GM12865 (cell line): ENCODE data around the gene PRDM4.

ENCODE experiments used
- DNase-seq: peaks from one replicate; pipeline ENCODE4 v3.0.0; 2010; ENCODE audit warnings: low read depth
- H3K4me3 ChIP-seq: 2 replicates; pipeline ENCODE4 v1.5.1; 2011; ENCODE audit warnings: mild to moderate bottlenecking, low read depth, low read length, control low read depth
- TF ChIP-seq, protein P1 (sequence below): IDR thresholded peaks from 2 replicates; pipeline ENCODE4 v1.5.1; 2011; ENCODE audit warnings: low read length, control low read depth, low read depth, inconsistent platforms; ENCODE audit not compliant: insufficient read depth; ENCODE audit errors: missing control alignments

Gene PRDM4

DNA sequence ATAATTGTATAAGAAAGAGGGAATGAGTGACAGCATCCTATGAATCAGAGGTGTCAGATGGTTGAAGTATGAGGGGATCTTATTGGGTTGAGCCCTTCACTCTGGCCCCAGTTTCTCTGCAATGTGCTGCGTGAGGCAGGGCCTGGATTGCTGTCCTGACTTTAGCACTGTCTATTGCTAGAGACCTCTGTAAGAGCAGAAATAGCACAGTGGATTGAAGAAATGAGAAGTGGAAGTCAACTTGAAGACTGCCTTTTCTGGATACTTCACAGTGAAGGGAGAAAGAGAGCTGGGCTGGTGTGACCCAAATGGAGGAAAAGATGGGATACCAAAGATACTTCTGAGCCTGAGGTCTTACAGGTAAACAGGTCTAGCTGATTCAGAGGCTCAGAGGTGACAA lies 19.4 kb upstream of the PRDM4 start:
- no peak overlapping the region for H3K4me3 ChIP-seq
- TF ChIP-seq, protein P1, sequence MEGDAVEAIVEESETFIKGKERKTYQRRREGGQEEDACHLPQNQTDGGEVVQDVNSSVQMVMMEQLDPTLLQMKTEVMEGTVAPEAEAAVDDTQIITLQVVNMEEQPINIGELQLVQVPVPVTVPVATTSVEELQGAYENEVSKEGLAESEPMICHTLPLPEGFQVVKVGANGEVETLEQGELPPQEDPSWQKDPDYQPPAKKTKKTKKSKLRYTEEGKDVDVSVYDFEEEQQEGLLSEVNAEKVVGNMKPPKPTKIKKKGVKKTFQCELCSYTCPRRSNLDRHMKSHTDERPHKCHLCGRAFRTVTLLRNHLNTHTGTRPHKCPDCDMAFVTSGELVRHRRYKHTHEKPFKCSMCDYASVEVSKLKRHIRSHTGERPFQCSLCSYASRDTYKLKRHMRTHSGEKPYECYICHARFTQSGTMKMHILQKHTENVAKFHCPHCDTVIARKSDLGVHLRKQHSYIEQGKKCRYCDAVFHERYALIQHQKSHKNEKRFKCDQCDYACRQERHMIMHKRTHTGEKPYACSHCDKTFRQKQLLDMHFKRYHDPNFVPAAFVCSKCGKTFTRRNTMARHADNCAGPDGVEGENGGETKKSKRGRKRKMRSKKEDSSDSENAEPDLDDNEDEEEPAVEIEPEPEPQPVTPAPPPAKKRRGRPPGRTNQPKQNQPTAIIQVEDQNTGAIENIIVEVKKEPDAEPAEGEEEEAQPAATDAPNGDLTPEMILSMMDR = no peak
- no peak for DNase-seq

DNA sequence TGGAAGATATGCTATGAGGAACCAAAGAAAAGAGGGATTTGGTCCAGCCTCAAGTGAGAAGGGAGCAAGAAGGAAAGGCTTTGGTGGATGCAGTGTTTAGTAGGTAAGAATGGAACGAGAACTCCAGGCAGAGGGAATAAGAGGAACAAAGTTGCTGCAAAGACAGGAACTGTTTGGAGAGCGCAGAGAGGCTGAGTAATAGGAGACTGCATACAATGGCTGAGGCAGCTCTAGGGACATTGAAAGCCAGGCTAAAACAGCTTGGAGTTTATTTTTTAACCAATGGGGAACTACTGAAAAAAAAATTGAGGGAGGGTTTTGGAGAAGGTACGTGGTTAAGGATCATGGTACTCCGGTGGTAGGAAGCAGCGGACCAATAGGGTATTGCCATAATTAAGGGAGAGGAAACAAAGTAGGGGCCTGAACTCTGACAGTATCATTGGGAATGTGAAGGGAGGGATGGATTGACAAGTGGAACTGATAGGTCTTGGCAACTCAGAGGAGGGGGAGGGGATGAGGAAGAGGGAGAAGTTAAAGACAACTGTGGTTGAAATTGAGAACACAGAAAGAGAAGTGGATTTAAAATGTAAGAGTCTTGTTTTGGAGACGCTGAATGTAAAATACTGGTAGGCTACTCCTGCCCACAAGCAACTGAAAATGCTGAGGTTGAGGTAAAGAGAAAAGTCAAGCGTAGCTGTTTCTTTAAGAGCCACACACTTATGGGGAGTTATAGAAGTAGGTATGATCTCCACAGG lies 18.3 kb upstream of the PRDM4 start:
- DNase-seq = peak; percentile 79
- H3K4me3 ChIP-seq = no peak overlapping the region
- TF ChIP-seq, protein P1 = no peak

DNA sequence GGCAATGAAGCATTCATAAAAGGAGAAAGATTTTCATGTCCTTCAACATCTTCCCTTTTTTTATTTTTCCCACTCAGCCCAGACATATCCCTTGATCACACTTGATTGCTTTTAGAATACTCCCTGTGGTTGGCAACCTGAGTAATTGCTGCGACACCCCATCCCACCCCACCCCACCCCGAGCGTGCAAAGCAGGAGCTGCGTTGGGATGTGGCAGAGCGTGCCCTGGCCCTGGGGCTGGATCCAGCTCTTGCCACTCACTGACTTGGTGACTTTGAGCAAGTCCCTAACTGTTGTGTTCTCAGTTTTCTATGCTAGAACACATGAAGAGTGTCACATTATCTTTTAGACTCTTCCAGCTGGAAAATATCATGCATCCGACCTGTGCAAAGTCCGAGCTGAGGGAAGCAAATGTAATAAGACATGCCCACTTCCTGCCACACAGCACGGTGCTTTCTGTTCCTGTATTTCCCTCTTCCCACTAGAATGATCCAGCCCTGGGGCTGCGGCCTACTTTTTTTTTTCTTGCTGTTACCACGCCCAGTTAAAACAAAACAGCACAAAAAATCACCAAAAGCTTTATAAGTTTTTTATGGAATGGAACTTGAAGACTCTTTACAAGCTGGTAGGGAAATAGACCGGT lies 17.6 kb upstream of the PRDM4 start:
- TF ChIP-seq, protein P1 = no peak
- DNase-seq = no peak
- H3K4me3 ChIP-seq = no peak overlapping the region

DNA sequence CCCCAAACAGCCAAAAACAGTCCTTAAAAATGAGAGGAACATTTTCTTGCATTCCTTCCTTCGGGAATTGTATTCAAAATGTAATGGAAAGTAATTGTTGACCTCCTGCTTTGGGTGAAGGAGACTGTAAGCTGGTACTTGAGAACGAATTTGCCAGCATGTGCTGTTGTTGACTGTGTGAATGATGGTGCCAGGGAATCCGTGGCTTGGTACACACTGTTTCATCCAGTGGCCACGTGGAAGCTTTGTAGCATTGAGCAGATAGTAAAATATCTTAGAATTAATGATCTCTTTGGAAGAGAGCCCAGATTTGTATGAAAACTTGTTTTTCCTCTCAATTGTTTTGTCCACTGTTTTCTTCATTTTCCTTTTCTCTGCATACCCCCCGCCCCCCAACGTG lies 15.2 kb upstream of the PRDM4 start:
- DNase-seq = no peak
- H3K4me3 ChIP-seq = no peak overlapping the region

DNA sequence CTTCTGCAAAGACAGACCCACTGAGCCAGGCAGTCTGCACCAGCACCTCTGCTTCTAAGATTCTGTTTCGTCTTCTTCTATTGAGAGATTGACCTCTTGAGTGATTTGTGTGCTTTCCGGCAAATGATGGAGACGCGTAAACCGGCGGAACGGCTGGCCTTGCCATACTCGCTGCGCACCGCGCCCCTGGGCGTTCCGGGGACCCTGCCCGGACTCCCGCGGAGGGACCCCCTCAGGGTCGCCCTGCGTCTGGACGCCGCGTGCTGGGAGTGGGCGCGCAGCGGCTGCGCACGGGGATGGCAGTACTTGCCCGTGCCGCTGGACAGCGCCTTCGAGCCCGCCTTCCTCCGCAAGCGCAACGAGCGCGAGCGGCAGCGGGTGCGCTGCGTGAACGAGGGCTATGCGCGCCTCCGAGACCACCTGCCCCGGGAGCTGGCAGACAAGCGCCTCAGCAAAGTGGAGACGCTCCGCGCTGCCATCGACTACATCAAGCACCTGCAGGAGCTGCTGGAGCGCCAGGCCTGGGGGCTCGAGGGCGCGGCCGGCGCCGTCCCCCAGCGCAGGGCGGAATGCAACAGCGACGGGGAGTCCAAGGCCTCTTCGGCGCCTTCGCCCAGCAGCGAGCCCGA lies 14.3 kb upstream of the PRDM4 start:
- H3K4me3 ChIP-seq = no peak overlapping the region
- no peak for DNase-seq
- TF ChIP-seq, protein P1 = no peak

More for the DNA sequence above, 15.2 kb upstream of the PRDM4 start:
- TF ChIP-seq, protein P1 = no peak

DNA sequence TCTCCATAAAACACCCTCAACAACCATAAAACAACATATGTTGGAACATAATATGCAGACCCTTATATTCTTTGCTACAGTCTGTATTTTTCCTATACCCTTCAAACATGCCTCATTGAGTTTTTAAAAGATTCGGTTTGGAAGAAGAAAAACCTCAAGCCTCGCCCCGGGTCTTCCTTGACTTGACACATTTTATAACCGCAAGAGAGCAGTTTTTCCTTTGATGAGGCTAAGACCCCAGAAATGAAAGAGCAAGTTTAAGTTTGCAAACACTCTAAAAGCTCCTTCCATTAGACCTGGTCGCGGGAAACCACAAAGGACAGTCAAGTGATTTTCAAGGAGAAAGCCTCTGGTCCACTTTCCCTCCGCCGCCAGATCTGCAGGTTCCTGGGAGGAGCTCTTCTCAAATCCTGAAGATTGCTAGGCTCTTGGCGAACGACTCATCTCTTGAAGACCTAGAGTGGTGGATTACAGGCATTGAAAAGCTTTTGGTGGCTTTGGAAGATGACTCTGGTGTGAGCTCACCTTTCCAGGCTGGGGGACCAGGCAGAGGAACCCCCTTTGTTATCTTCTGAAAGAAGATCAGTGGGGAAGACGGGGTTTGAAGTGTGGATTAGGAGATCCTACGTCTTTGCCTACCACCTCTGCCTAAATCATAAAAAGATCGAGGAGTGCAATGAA lies 13.6 kb upstream of the PRDM4 start, which contains the start of gene ASCL4:
ASCL4 (plus strand) TSS at position 356 of the 681 bp plus-strand sequence. CDS start 515 bp downstream, outside the sequence.
- no peak within 1 kb of the TSS for H3K4me3 ChIP-seq
- DNase-seq = no peak

More for the DNA sequence above, 13.6 kb upstream of the PRDM4 start, which contains the start of gene ASCL4:
- TF ChIP-seq, protein P1 = no peak
